ENCODE data around the gene FNBP1. TPM values are rescaled to one million over a fixed set of nuclear protein-coding genes. Genes with fewer than 3 reads are reported as not detected.

FNBP1 gene
- total RNA-seq, 1 donor from 2014 or later, result 12.1 TPM

DNA sequence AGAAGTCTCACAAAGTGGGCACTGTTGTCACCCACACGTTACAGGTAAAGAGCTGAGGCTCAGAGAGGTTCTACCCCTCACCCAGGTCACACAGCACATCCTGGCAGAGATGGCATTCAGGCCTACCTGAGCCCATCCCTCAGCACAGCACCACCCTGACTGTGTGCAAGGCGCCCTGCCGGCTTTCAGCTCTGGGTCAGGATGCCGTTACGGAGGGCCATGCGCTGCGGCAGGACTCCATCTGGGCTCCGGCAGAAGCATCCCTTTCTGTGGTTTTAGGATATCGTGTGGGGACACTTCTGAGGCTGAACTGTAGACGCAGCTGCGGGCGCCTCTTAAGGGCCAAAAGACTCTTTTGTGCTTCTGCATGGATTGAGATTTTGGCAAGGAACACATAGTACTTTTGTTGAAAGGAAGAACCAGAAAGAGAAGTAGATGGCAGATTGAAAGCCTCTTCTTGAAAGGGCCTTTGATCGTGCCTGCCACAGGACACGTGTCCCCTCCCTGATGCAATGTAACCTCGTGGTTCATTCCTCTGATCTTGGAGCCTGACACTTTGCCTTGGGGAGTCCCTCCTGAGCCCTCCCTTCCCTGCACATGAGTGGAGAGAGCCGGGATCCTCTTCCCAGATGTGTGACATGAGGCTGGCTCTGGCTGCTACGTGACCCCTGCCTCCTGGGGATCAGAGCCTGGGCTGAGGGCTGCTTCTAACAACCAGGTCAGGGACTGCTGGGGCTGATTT, 176.4 kb downstream of the FNBP1 start:
- no peak for DNase-seq (ENCODE audit: low read depth)
- H3K36me3 ChIP-seq (ENCODE audit: control insufficient read depth, insufficient read depth, low read length), result peaks cover 3% of the 10 kb centered on the region
- no peak overlapping the region for H3K4me3 ChIP-seq (ENCODE audit: low read depth, low read length)
- no peaks in the 10 kb centered on the region for H3K27me3 ChIP-seq (ENCODE audit: control insufficient read depth, insufficient read depth, low read length)
- TF ChIP-seq, protein P1, sequence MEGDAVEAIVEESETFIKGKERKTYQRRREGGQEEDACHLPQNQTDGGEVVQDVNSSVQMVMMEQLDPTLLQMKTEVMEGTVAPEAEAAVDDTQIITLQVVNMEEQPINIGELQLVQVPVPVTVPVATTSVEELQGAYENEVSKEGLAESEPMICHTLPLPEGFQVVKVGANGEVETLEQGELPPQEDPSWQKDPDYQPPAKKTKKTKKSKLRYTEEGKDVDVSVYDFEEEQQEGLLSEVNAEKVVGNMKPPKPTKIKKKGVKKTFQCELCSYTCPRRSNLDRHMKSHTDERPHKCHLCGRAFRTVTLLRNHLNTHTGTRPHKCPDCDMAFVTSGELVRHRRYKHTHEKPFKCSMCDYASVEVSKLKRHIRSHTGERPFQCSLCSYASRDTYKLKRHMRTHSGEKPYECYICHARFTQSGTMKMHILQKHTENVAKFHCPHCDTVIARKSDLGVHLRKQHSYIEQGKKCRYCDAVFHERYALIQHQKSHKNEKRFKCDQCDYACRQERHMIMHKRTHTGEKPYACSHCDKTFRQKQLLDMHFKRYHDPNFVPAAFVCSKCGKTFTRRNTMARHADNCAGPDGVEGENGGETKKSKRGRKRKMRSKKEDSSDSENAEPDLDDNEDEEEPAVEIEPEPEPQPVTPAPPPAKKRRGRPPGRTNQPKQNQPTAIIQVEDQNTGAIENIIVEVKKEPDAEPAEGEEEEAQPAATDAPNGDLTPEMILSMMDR (IDR thresholded peaks at IDR 0.05; ENCODE audit: insufficient read depth, low read length, poor library complexity, severe bottlenecking), result no peak

DNA sequence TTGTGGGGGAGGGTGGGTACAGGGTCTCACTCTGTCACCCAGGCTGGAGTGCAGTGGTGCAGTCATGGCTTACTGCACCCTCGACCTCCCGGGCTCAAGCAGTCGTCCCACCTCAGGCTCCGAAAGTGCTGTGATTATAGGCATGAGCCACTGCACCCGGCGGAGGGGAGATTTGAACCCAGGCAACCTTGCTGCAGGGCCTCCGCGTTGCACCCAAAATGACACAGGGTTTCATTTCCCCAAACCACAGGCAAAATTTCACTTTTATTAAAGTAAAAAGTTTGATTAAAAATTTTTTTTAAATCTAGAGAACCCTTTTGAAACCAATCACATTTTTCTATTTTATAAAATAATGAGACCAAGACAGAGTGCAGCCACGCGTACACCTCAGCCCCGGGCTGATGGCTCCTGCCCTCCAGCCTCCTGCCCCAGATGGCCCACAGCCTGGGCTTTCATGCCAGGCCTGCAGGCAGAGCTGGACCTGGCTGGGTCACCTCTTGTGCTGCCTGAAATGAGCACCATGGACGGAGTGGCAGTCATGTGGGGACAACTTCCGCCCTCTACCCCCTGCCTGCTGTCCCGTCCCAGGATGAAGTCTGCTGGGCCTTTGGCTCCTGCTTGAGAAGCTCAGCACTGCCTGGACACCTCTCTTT, 177.2 kb downstream of the FNBP1 start:
- peaks cover 3% of the 10 kb centered on the region for H3K36me3 ChIP-seq (ENCODE audit: control insufficient read depth, insufficient read depth, low read length)
- DNase-seq (ENCODE audit: low read depth), result no peak
- TF ChIP-seq, protein P1 (IDR thresholded peaks at IDR 0.05; ENCODE audit: insufficient read depth, low read length, poor library complexity, severe bottlenecking), result no peak
- no peak overlapping the region for H3K4me3 ChIP-seq (ENCODE audit: low read depth, low read length)
- H3K27me3 ChIP-seq (ENCODE audit: control insufficient read depth, insufficient read depth, low read length), result no peaks in the 10 kb centered on the region

DNA sequence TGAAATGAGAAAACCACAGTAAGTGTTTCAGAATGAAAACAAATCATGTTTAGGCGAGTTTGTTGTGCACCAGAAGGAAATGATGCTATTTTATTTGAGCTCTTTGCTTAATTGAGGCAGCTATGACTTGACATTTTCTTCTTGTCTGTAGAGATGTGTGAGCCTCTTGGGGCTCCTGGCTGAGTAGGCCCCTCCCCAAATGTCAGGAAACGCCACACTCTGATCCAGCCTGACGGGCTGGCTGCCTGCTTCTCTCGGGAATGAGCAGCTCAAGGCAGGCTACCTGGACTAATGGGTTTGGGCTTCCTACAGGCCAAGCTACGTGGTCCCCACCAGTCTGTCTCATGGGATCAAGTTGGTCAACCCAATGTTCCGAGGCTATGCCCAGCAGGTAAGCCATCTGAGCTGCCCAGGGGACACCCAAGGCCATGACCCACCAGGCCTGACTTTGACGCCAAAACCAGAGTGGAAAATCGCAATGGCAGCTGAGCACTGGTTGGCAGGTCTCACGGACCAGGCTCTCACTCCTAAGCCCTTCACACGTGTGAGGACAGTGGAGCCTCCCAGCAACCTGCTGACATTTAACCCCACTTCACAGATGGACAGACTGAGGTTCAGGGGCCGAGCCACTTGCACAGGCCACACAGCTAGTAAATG, 177.9 kb downstream of the FNBP1 start:
- TF ChIP-seq, protein P1 (IDR thresholded peaks at IDR 0.05; ENCODE audit: insufficient read depth, low read length, poor library complexity, severe bottlenecking), result no peak
- no peak for DNase-seq (ENCODE audit: low read depth)
- peaks cover 3% of the 10 kb centered on the region for H3K36me3 ChIP-seq (ENCODE audit: control insufficient read depth, insufficient read depth, low read length)
- H3K4me3 ChIP-seq (ENCODE audit: low read depth, low read length), result no peak overlapping the region
- H3K27me3 ChIP-seq (ENCODE audit: control insufficient read depth, insufficient read depth, low read length), result no peaks in the 10 kb centered on the region

DNA sequence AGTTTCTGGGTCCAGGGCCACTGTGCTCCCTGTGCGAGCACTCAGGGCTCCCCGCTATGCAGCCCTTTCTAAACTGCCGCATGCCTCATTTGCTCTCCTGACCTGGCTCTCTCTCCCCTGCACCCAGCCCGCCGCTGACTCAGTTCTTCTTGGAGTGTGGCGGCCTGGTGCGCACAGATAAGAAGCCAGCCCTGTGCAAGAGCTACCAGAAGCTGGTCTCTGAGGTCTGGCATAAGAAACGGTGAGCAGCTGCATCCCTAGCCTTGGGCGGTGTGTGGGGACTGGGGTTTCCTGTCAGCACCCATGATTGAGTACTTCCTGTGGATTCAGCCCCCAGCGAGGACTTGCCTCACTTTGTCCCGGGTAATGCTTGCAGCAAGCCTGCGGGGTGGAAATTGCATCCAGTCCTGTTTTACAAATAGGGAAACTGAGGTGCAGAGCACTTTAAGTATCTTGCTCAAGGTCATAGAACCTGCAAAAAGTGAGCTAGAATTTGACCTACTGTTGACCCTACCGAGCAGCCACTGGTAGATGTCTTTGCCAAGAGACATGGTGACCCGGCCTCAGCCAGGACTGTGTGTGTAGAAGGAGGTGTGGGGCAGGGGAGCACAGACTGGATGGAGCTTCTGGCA, 179.8 kb downstream of the FNBP1 start:
- DNase-seq (ENCODE audit: low read depth), result peak; percentile 31
- TF ChIP-seq, protein P1 (IDR thresholded peaks at IDR 0.05; ENCODE audit: insufficient read depth, low read length, poor library complexity, severe bottlenecking), result no peak
- Histone ChIP-seq H3K4me3 (ENCODE audit: low read depth, low read length) (no peak overlapping the region), H3K27me3 (ENCODE audit: control insufficient read depth, insufficient read depth, low read length) (no peaks in the 10 kb centered on the region), H3K36me3 (ENCODE audit: control insufficient read depth, insufficient read depth, low read length) (peaks cover 1% of the 10 kb centered on the region)

DNA sequence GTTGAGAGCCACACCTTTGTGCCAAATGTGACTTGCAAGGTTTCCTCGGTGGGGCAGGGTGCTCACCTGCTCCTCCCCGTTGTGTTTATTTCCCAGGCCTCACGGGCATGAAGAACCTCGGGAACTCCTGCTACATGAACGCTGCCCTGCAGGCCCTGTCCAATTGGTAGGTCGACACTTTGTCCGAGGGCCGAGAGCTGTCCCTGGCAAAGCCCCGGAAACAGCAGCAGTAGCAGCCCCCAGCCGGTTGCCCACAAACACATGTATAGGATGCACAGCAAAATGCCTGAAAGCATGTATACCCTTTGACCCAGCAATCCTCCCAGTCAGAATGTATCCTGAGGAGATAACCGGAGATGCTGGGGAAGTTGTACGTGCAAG, 181.6 kb downstream of the FNBP1 start:
- TF ChIP-seq, protein P1 (IDR thresholded peaks at IDR 0.05; ENCODE audit: insufficient read depth, low read length, poor library complexity, severe bottlenecking), result no peak
- Histone ChIP-seq H3K27me3 (ENCODE audit: control insufficient read depth, insufficient read depth, low read length) (no peaks in the 10 kb centered on the region), H3K4me3 (ENCODE audit: low read depth, low read length) (no peak overlapping the region), H3K36me3 (ENCODE audit: control insufficient read depth, insufficient read depth, low read length) (peaks cover 2% of the 10 kb centered on the region)
- DNase-seq (ENCODE audit: low read depth), result no peak
